Upper lobe of left lung (tissue), 4 donors: Measurements from ENCODE around the gene PRICKLE2.

Experiments used
- CTCF ChIP-seq, 6 experiments: fragments of 450-650 bp in 4 of 6; fragments of 200-600 bp in 2 of 6; sonication (generic) in 2 of 6; IDR thresholded peaks; one replicate each; pipeline ENCODE4 v1.5.1; 2016 to 2019; ENCODE audit warnings: antibody characterized with exemption in 6 of 6
- EP300 ChIP-seq, 4 donors: sonication (generic); formaldehyde crosslinking; IDR thresholded peaks; one replicate each; pipeline ENCODE4 v1.5.1; 2017; ENCODE audit warnings: antibody characterized with exemption in 4 of 4, control low read depth in 2 of 4
- POLR2A ChIP-seq, 4 donors: fragments of 450-650 bp; IDR thresholded peaks; one replicate each; pipeline ENCODE4 v1.5.1; 2016 to 2017; ENCODE audit warnings: antibody characterized with exemption in 4 of 4, mild to moderate bottlenecking in 2 of 4

GRCh38 chr3:64098670-64099069 lies 126.6 kb downstream of the PRICKLE2 start:
- no peak for TF ChIP-seq POLR2A (IDR thresholded peaks at IDR 0.05)
- TF ChIP-seq CTCF (IDR thresholded peaks at IDR 0.05), result no peak
- TF ChIP-seq EP300 (IDR thresholded peaks at IDR 0.05), result no peak
